Neutrophil (primary cell): ENCODE results near the gene NINJ1.
A peak's percentile ranks its signal among the peaks of the same experiment; 100 is the strongest.

ENCODE experiments used
- H3K27ac ChIP-seq: fragments of 200-600 bp; sonication (generic); 2 replicates; pipeline ENCODE4 v1.5.1; 2016; ENCODE audit warnings: mild to moderate bottlenecking, moderate library complexity
- H3K27me3 ChIP-seq: fragments of 200-600 bp; sonication (generic); 2 replicates; pipeline ENCODE4 v1.6.0; 2016; ENCODE audit warnings: mild to moderate bottlenecking
- H3K36me3 ChIP-seq: fragments of 200-600 bp; sonication (generic); 2 replicates; pipeline ENCODE4 v1.5.1; 2017
- H3K4me1 ChIP-seq, 2 experiments: fragments of 200-600 bp in 1 of 2; sonication (generic) in 1 of 2; 1 replicate in 1 of 2; 2 replicates in 1 of 2; pipeline versions ENCODE4 v1.5.1 to v1.6.1; 2013 to 2016; ENCODE audit warnings: low read depth in 1 of 2, low read length in 1 of 2, mild to moderate bottlenecking in 1 of 2, moderate library complexity in 1 of 2; ENCODE audit not compliant: control insufficient read depth in 1 of 2, insufficient read depth in 1 of 2
- H3K4me3 ChIP-seq, 2 experiments: fragments of 200-600 bp in 1 of 2; sonication (generic) in 1 of 2; 1 replicate in 1 of 2; 2 replicates in 1 of 2; pipeline ENCODE4 v1.5.1; 2013 to 2016; ENCODE audit warnings: low read depth in 1 of 2, low read length in 1 of 2, mild to moderate bottlenecking in 1 of 2, moderate library complexity in 1 of 2
- H3K9me3 ChIP-seq: fragments of 200-600 bp; sonication (generic); 2 replicates; pipeline ENCODE4 v1.5.1; 2016
- CTCF ChIP-seq: fragments of 200-600 bp; sonication (generic); IDR thresholded peaks from 2 replicates; pipeline ENCODE4 v1.5.1; 2016; ENCODE audit warnings: antibody characterized with exemption

Gene NINJ1

GRCh38 chr9:93086447-93087224 lies 47.4 kb downstream of the NINJ1 start:
- Histone ChIP-seq H3K27ac (peak overlapping the region; percentile 38), H3K36me3 (peaks cover 62% of the 10 kb centered on the region), H3K9me3 (no peaks in the 10 kb centered on the region), H3K27me3 (no peaks in the 10 kb centered on the region), H3K4me1 (peaks cover 10 to 15% of the 10 kb centered on the region in 2 experiments), H3K4me3 (no peak overlapping the region)
- TF ChIP-seq CTCF: no peak

GRCh38 chr9:93085676-93086075 lies 48.4 kb downstream of the NINJ1 start:
- Histone ChIP-seq H3K36me3 (peaks cover 71% of the 10 kb centered on the region), H3K27me3 (no peaks in the 10 kb centered on the region), H3K27ac (peak overlapping the region; percentile 65), H3K4me1 (peaks cover 10 to 15% of the 10 kb centered on the region in 2 experiments), H3K9me3 (no peaks in the 10 kb centered on the region), H3K4me3 (no peak overlapping the region)
- TF ChIP-seq CTCF: no peak

GRCh38 chr9:93084471-93084881 lies 49.6 kb downstream of the NINJ1 start:
- H3K27ac ChIP-seq: peak overlapping the region; percentile 65
- H3K9me3 ChIP-seq: no peaks in the 10 kb centered on the region
- H3K4me3 ChIP-seq: no peak overlapping the region
- H3K36me3 ChIP-seq: peaks cover 78% of the 10 kb centered on the region
- TF ChIP-seq CTCF: no peak
- peaks cover 10 to 15% of the 10 kb centered on the region in 2 experiments for H3K4me1 ChIP-seq
- H3K27me3 ChIP-seq: no peaks in the 10 kb centered on the region

- TF ChIP-seq CTCF: no peak
- Histone ChIP-seq H3K36me3 (peaks cover 80% of the 10 kb centered on the region), H3K4me3 (no peak overlapping the region), H3K9me3 (no peaks in the 10 kb centered on the region), H3K27me3 (no peaks in the 10 kb centered on the region), H3K4me1 (peaks cover 10 to 15% of the 10 kb centered on the region in 2 experiments), H3K27ac (peak overlapping the region; percentile 65)
Measured at GRCh38 chr9:93083592-93084470, 50.2 kb downstream of the NINJ1 start.

GRCh38 chr9:93082841-93083411 lies 51.1 kb downstream of the NINJ1 start:
- H3K36me3 ChIP-seq: peaks cover 82% of the 10 kb centered on the region
- no peaks in the 10 kb centered on the region for H3K9me3 ChIP-seq
- TF ChIP-seq CTCF: no peak
- H3K27ac ChIP-seq: peak overlapping the region; percentile 65
- no peak overlapping the region for H3K4me3 ChIP-seq
- H3K4me1 ChIP-seq: peaks cover 10 to 15% of the 10 kb centered on the region in 2 experiments
- no peaks in the 10 kb centered on the region for H3K27me3 ChIP-seq
